HG03159 (cell line): Measurements from ENCODE around the gene TIMM13.
"Not testable (repeated sequence)": the region's sequence is repeated elsewhere in the genome, so short reads cannot be mapped to it uniquely, and the experiment has no call there.

ENCODE experiments used
- ATAC-seq: cut with Tn5 transposase; IDR thresholded peaks from one replicate; pipeline ENCODE4 v1.9.1; 2021; ENCODE audit warnings: mild to moderate bottlenecking, moderate library complexity; ENCODE audit not compliant: unreplicated experiment

TIMM13 gene

DNA sequence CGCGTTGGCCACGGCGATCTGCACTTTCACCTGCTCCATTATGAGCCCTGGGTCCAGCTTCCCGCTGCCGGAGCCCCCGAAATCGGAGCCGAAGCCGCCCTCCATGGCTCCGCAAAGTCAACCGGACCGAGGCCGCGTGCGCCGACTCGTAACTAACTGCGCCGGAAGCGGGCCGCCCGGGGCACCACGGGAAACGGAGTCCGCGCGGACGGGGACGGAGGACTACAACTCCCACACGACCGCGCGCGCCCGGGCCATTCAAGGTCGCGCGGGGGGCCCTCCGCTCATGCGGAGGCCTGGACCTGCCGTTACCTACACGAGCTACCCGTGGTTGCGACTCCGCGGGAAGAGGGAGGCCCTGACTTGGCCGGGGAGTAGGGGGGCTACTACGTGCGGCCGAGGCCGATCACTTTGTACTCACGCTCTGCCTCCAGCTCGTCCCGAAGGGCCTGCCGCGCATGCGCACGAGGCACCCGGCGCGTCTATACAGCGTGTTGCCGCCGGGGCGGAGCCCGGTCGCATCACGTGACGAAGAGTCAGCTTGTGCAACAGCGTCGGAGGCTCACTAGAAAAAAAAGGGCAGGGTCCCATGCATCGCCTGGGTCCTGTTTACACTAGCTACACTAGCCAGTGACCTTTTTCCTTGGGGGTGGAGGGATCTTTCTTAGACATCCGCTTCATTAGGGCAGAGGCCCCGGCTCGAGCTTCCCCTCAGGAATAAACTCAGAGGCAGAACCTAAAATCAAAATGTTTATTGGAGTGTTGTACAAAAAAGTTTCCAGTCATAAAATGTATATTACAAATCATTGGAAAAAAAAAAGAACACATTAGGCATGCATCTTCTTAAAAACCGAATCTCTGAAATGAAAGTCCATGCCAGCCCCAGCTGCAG is at the start of gene TIMM13:
TSS of gene TIMM13 (minus strand) at position 158 of the 892 bp plus-strand sequence. CDS start at position 105, 53 bp downstream.
- peak; percentile 80 for ATAC-seq

DNA sequence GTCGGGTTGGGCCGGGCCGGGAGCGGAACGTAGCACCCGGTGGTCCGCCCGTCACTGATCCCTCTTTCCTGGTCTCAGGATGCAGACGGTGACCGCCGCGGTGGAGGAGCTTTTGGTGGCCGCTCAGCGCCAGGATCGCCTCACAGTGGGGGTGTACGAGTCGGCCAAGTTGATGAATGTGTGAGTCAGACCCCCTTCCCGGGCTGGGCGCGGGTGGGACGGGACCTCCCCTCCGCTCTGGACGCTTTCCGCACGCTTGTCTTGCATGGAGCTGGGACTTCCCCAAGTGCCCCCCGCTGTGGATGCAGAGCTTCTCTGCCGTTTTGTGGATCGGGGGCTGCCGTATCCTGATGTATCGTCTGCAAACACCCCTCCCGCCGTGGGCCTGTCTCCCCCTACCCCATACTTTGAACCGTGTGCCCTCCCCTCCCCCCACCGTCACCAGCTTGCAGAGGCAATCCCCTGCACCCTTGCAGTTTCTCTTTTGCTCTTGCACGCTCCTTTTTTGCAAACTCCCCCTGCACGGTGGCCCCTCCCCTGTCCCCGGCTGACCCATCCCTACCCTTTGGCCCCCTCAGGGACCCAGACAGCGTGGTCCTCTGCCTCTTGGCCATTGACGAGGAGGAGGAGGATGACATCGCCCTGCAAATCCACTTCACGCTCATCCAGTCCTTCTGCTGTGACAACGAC is 49.2 kb upstream of the TIMM13 start:
- ATAC-seq: no peak

DNA sequence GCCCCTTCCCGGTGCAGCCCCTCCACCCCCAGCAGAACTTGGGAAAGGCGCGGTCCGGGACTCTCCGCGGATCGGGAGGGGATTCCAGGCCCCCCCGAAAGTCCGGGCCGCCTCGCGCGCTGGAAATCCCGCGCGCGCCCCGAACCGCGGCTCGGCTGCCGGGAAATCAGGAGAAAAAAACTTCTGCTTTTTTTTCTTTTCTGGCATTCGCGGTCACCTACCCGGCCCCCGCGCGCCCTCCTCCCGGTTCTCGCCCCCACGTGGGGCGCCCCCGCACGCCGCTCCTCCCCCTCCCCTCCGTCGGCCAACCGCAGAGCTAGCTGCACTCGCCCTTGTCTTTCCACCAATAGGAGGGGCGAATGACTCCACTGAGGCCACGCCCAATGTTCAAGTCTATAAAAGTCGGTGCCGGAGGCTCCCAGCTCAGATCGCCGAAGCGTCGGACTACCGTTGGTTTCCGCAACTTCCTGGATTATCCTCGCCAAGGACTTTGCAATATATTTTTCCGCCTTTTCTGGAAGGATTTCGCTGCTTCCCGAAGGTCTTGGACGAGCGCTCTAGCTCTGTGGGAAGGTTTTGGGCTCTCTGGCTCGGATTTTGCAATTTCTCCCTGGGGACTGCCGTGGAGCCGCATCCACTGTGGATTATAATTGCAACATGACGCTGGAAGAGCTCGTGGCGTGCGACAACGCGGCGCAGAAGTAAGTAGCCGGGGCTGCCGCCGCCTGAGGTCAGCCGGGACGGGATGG is 48.5 kb upstream of the TIMM13 start, which contains the start of gene GADD45B:
TSS of gene GADD45B (plus strand) at position 426 of the 749 bp plus-strand sequence. CDS start at position 658, 232 bp downstream.
- ATAC-seq: peak; percentile 54

DNA sequence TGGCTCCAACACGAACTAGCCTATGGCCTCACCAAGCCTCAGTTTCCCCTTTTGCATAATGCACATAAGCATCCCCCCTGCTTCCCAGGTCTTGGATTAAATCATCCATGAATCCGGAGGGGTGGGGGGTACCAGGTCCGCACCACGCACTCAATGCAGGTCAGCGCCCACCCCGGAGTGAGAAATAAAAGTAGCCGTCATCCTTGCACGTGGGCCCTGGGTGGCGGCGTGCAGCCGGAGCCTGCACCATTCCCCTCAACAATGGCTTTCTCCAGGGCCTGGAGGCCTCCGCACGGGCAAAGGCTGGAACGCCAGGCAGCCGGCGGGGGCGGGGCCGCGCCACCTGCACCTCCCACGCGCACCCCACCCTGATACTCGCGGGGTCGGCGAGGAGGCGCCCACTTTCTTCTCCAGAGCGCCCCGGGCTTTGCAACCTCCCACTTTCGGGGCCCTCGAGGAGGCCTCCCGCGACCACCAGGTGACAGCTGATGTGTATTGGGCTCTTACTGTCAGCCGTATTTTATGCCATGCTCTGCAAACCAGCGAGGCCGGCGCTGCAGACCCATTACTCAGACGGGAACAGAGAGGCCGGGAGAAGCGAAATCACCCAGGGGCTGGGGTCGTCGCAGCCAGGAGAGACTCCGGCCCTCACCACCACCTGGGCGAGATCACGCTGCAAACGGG is 47.8 kb upstream of the TIMM13 start:
- ATAC-seq: peak; percentile 6

DNA sequence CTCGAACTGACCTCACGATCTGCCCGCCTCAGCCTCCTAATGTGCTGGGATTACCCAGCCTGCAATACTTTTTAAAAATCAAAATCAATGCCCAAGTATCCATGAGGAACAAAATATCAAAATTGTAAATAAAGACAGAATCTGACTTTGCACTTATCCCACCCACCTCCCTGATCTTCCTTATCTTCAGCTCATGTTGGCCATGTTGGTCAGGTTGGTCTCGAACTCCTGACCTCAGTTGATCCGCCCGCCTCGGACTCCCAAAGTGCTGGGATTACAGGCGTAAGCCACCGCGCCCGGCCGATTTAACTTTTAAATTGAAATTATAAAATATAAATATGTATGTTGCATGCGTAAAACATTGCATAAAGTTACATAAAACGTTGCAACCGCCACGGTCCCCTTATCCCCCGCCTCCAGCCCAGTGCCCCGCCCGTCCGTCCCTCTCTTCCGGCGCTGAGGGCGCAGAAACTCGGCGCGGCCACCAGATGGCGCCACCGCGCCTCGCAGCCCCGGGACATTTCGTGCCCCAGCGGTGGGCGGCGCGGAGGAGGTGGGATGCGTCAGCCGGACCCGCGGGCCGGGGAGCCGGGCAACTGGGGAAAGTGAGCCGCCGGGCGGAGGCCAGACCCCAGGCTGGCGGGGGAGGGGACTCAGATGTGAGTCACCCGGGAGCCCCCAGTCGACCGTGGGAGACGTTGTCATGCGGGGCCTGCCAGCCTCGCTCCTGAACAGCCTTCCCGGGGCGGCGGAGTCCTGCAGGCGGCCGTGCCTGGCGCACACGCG is 47.0 kb upstream of the TIMM13 start:
- ATAC-seq: peak; percentile 26

DNA sequence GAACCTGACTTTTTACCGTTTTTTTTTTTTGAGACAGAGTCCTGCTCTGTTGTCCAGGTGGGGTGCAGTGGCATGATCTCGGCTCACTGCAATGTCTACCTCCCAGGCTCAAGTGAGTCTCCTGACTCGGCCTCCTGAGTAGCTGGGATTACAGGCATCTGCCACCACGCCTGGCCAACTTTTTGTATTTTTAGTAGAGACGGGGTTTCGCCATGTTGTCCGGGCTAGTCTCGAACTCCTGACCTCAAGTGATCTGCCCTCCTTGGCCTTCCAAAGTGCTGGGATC is 42.5 kb upstream of the TIMM13 start:
- not testable (repeated sequence) for ATAC-seq

DNA sequence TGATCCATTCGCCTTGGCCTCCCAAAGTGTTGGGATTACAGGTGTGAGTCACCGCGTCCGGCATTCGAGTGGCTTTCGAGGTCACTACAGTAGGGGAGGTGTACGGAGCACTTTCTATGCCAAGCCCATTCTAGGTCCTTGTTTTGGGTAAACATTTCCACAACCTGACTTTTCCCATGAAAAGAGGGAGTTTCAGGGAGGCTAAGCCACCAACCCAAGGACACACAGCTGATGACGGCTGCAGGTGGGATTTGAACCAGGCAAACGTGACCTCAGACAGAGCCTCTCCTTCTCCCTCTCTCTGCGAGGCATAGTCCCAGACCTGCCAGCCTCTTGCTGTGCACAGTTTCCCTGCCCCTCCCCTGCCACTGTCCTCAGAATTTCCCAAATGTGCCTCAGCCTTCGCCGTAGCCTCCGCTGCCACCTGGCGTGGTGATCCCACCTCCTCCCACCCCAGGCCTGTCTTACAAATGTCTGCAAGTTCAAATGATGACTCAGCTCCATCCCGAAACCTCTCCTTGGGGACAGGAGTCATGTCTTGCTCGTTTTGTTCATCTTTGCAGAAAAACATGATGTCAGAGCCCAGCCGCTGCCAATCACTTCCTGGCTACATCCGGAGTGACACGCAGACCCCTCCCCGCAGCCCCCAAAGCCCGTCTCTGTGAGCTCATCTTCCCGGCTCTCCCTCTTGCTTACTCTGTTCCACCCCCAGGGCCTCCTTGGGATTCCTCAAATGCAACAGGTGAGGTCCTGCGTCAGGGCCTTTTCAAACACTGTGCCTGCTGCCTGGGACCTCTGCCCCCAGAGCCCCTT is 41.9 kb upstream of the TIMM13 start:
- no peak for ATAC-seq

GRCh38 chr19:2468596-2468995 is 41.2 kb upstream of the TIMM13 start:
- no peak for ATAC-seq

DNA sequence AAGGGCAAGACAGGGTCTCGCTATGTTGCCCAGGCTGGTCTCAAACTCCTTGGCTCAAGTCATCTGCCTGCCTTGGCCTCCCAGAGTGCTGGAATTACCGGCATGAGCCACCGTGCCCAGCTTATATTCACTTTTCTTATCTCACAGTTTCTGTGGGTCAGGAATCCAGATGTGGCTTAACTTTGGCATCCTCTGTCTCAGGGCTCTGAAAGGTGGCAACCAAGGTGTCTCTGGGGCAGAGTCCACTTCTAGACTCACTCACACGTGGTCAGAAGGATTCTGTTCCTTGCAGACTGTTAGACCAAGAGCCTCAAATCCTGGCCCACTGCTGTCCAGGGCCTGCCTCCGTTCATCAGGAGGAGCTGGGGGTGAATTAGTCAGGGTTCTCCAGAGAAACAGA is 37.0 kb upstream of the TIMM13 start:
- ATAC-seq: no peak

GRCh38 chr19:2463694-2464093 is 36.3 kb upstream of the TIMM13 start:
- ATAC-seq: not testable (repeated sequence)

- ATAC-seq: no peak
These were observed 35.4 kb upstream of the TIMM13 start for GRCh38 chr19:2462635-2463421.

DNA sequence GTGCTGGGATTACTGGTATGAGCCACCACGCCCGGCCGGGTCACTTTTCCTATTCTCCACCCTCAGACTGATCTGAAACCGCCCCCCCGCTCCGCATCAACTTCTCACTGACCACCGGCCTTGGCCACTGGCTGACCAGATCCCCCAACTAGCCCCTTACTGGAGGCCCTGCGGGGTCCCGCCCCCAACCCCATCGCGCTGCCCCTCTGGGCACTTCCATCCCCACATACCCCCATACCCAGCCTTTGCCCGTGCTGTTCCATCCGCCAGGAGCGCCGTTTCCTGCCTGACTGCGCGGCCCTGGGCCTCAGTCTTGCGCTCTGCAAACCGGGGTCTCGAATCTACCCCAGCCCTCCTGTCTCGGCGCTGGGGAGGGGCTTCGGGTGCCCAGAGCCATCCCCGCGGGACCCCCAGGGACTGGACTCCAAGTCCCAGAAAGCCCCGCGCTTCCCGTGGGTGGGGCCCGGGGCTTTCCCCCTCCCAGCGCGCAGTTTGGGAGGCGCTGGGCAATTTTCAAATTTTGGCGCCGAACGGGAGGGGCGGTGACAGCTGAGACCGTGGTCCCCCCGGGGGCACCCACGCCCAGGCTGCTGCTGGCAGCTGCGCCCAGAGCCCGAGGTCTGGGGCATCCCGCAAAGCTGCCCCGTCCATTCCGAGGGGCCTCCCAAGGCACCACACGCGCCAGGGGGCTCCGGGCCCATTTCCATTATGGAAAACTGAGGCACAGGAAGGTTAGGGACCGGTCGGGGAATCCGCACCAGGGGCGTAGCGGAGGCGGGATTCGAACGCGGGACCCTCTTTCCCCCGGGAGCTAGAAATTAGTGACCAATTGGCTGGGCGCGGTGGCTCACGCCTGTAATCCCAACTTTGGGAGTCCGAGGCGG is 34.6 kb upstream of the TIMM13 start:
- no peak for ATAC-seq

DNA sequence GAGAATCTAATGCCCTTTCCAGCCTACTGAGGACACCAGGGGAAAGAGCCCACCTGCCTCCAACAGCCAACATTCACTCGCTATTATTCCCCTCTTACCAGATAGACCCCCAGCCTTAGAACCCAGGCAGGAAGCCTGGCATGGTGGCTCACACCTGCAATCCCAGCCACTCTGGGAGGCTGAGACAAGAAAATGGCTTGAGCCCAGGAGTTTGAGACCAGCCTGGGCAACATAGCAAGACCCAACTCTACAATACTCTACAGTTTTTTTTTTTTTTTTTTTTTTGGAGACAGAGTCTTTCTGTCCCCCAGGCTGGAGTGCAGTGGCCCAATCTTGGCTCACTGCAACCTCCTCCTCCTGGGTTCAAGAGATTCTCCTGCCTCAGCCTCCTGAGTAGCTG is 32.9 kb upstream of the TIMM13 start:
- no peak for ATAC-seq

GRCh38 chr19:2458776-2459175 is 31.4 kb upstream of the TIMM13 start:
- ATAC-seq: not testable (repeated sequence)

GRCh38 chr19:2458054-2458453 is 30.7 kb upstream of the TIMM13 start:
- no peak for ATAC-seq

GRCh38 chr19:2457394-2458037 is 30.1 kb upstream of the TIMM13 start:
- ATAC-seq: no peak
